ENCODE measurements around the gene XAGE2.

DNA sequence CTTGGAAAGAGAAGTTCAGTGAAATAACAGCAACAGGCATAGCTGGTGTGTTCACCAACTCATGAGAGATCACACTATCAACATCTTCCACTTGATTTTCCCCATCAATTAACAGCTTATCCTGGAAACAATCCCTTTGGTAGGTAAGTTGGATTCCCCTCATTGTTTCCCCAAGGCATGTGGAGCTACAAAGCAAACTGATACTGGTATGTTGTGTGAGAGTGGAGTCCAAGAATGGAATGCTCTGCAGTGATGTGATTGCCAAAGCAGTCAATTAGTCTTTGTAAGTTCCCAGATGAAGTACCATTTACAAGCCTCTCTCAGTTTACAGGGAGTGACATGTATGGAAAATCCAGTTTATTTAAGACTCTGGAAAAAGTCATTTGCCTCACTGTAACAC lies 13.7 kb upstream of the XAGE2 start:
- TF ChIP-seq, protein P1, sequence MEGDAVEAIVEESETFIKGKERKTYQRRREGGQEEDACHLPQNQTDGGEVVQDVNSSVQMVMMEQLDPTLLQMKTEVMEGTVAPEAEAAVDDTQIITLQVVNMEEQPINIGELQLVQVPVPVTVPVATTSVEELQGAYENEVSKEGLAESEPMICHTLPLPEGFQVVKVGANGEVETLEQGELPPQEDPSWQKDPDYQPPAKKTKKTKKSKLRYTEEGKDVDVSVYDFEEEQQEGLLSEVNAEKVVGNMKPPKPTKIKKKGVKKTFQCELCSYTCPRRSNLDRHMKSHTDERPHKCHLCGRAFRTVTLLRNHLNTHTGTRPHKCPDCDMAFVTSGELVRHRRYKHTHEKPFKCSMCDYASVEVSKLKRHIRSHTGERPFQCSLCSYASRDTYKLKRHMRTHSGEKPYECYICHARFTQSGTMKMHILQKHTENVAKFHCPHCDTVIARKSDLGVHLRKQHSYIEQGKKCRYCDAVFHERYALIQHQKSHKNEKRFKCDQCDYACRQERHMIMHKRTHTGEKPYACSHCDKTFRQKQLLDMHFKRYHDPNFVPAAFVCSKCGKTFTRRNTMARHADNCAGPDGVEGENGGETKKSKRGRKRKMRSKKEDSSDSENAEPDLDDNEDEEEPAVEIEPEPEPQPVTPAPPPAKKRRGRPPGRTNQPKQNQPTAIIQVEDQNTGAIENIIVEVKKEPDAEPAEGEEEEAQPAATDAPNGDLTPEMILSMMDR (conservative IDR thresholded peaks at IDR 0.05 in 1 of 2, IDR thresholded peaks at IDR 0.05 in 1 of 2; ENCODE audit: low read depth in 1 of 2, low read length in 2 of 2): no peak
- no peak for TF ChIP-seq EZH2 (IDR thresholded peaks at IDR 0.05; ENCODE audit: low read length, missing control alignments)
